COLO668 (cell line): ENCODE results near the gene DSTYK.
"Not testable (repeated sequence)": the region's sequence is repeated elsewhere in the genome, so short reads cannot be mapped to it uniquely, and the experiment has no call there.

Experiments used
- DNase-seq: peaks from one replicate; lab custom pipeline; 2025; ENCODE audit not compliant: unreplicated experiment; lab: John Stamatoyannopoulos, UW

DSTYK gene

DNA sequence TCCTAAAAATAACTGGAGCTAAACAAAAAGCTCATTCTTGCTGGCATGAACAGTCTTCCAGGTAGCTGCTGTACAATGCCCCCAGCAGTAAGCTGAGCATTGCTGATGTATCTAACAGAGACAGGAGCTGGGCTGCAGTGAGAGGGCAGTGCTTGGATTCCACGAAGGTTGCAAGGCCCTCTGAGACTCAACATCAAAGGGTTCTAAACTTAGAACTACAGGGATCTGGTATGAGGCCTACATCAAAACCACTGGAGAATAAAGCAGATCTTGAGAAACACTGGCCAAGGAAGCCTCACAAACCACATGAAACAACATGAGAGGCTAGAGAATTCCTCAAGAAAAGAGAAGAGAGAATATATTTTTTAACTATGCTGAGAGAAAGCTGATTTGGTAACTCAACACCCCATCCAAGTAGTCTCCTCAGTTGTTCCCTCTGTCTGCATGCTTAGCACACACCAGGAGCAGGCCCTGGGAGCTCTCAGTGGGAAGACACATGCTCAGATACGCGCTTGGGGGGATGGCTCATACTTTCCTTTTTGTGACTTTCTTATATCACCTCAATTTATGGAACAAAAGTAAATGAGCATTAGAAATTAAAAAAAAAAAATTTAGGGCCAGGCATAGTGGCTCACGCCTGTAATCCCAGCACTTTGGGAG, 27.7 kb downstream of the DSTYK start:
- DNase-seq = no peak

DNA sequence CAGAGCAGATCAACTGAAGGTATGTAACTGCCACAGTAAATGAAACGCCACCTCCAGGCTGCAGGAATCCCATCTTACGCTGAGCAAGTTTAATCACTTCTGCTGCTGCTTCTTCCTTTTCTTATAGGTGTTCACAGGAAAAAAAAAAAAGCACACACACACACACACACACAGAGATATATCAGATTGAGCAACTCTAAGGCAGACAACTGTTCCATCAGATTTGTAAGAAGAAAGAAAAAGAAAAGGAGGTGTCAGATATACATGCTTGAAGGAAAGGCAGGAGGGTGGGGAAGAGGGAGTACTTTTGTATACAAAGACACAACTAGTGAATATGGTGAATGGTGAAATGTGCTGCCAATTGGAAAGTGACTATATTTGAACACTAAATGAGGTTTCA, 28.6 kb downstream of the DSTYK start:
- DNase-seq = no peak

DNA sequence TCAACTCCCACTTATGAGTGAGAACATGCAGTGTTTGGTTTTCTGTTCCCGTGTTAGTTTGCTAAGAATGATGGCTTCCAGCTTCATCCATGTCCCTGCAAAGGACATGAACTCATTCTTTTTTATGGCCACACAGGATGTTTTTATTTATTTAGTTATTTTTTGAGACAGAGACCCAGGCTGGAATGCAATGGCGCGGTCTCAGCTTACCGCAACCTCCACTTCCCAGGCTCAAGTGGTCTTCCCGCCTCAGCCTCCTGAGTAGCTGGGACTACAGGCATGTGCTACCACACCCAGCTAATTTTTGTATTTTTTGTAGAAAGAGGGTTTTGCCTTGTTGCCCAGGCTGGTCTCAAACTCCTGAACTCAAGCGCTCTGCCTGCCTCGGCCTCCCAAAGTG, 31.2 kb downstream of the DSTYK start:
- not testable (repeated sequence) for DNase-seq

DNA sequence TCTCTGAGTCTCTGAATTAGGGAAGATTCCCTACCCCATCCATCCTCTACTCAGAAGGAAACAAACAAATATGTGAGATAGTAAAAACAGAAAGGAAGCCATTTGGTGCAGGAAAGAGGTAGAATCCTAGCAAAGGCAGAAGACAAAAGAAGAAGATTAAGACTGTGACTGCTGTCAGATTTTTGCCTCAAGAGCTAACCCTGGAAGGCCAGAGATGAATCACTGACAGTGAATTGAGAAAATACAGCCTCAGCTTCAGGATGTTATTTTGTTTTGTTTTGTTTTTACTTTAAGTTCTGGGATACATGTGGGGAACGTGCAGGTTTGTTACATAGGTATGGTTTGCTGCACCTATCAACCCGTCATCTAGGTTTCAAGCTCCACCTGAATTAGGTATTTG, 31.7 kb downstream of the DSTYK start:
- DNase-seq = no peak

DNA sequence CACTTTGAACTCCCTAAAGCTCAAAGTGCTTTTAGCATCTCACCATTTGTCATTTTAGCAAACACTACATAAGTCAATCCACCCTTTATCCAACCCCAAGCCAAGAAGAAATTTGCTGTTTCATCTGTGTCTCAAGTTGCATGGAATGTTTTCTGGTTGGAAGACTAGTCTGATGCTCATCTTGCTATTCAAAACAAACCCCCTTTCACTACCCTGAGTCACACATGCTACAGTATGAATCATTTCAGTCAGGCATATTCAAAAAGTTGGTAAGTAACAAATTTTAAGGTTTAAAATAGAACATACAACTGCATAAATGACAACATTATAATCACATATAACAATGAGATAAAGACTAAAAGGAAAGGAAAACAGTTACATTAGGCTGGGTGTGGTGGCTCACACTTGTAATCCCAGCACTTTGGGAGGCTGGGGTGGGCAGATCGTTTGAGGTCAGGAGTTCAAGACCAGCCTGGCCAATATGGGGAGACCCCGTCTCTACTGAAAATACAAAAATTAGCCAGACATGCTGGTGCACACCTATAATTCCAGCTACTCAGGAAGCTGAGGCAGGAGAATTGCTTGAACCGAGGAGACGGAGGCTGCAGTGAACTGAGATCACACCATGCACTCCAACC, 38.7 kb downstream of the DSTYK start:
- no peak for DNase-seq

DNA sequence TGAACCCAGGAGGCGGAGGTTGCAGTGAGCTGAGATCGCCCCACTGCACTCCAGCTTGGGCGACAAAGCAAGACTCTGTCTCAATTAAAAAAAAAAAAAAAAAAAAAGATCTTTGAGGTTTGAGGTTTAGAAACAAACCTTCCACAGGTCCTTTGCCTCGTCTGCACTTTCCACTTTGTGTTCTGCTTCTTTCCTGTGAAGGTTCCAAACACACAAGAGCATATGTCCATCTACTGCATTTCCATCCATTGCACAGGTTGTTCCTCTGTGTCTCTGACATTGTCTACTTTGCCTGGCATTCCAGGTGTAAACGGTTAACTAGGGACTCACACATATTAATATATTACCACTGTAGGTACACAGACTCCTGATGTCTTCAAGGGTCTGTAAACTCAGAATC, 40.1 kb downstream of the DSTYK start:
- no peak for DNase-seq

DNA sequence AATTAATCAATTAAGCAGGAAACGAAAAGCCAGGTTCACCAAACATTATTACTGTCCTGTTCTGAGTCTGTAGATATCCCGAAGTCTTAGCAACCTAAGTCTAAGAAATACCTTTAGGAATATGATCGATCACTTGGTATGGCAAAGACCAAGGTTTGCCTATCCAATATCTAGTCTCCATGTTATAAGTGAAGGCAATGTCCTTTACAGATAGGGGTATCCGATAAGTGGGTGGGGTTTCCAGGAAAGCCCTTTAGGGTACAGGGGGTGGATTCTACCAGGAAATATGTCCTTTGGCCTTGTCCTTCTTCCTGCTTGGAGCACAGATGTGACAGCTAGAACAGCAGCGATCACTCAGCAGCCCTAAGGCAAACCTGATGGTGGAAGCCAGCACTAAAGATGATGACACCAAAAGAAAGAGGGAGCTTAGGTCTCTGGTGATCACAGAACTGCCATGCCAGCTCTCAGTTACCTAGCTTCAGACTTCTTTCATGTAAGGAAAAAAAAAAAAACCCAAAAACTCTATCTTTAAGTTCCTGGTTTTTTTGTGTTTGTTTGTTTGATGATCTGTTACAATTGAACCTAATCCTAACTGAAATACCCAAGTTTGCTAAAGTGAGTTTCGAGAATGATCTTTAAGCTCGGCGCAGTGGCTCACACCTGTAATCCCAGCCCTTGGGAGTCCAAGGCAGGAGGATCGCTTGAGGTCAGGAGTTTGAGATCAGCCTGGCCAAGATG, 40.8 kb downstream of the DSTYK start:
- no peak for DNase-seq

DNA sequence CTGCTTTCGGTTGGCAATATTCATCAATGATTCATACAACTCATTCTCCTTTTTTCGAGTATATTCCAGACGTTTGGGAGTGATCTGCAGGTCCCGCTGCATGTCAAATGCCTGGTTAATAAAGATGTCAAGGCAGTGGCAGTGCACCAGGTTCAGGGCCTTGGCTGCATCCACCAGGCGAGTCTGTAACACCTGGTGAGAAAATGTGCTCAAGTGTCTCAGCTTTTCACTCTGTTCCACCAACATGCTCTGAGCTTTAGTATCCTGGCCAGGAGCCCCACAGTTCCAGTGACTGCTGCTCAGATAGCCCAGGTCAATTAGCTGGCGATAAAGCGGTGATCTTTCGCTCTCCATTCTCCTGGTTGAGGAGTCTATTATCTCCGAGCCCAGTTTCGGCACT, 42.3 kb downstream of the DSTYK start:
- DNase-seq = no peak

DNA sequence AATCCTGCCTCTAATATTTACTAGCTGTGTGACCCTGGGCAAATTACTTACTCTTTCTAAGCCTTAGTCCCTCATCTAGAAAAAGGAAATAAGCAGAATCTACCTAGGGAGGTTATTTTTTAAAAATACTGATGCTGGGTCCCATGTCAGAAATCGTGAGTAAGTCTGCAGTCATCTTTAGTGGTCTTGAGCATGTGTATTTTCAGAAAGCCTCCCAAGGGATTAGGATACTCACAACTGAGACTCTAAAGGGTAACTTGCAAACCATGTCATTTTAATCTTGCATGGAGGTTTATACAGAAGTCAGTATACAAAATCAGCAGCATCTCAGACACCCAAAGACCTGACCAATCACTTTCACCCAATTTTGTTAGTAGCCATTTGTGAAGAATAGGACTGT, 43.2 kb downstream of the DSTYK start:
- DNase-seq = no peak

DNA sequence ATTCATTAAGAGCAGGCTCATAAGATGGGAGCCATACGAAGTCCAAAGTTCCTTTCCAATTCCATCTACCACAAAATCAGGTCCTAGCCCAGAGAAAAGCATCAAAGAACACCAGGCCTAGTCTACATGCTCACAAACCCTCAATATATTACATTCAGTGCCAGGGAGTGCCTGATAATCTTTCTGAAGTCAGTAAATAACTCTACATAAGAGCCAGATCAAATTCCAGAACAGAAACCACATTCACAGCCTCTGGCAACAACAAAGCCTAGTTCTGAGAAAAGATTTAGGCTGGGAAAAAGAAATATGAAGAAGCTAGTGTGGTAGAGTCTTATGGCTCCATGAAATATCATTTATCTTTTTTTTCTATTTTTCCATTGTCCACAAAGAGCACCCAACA, 49.2 kb downstream of the DSTYK start:
- no peak for DNase-seq

DNA sequence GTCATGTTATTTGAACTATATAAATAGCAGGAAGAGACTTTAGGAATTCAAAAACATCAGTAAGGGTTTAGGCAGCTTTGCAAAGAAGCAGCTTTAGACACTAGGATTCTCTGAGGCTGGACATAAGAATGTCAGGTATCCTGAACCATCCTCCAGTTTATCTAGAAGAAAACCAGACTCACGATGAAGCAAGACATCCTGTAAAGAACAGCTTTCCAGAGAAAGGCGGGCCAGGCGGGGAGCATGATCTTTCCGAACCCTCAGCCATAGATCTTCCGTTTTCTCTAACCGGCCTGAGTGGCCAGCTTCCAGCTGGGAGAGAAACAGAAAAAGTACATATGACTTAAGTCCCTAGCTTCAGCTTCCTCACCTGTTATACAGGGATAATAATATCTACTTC, 50.4 kb downstream of the DSTYK start:
- no peak for DNase-seq

DNA sequence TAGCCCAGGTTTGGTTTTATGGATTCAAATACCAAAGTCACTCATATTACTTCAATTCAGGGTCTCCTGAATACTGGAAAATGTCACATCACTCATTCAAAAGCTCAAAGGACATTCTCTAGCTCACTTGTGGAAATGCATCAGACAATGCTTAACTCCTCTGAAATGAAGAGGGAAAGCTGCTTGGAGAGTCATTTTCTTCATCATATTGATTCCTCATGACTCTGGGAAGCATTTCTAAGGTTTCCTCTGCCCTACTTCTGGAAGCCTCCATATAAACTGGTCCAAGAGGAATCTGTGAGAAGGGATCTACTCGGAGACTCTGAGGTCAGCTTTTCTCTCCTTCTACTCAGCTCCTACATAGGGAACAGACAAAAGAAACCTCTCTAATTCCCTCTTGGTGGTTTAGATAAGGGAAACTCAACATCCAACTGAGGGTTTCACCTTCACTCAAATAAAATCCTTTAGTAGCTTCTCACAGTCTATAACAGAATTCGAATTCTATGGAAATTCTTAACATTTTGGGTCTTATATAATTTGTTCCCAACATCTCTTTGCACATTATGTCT, 53.4 kb downstream of the DSTYK start:
- DNase-seq = no peak

DNA sequence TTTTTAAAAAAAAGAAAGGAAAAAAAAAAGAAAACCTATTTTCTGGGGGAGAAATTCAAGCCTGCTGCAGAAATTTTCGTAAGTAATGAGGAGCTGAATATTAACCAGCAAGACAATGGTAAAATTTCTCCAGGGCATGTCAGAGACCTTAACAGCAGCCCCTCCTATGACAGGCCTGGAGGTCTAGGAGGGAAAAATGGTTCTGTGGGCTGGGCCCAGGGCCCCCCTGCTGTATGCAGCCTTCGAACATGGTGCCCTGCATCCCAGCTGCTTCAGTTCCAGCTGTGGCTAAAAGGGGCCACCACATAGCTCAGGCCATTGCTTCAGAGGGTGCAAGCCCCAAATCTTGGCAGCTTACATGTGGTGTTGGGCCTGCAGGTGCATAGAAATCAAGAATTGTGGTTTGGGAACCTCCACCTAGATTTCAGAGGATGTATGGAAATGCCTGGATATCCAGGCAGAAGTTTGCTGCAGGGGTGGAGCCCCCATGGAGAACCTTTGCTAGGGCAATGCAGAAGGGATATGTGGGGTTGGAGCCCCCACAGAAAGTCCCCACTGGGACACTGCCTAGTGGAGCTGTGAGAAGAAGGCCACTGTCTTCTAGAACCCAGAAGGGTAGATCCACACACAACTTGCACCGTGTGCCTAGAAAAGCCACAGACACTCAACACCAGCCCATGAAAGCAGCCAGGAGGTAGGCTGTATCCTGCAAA, 55.7 kb downstream of the DSTYK start:
- not testable (repeated sequence) for DNase-seq

DNA sequence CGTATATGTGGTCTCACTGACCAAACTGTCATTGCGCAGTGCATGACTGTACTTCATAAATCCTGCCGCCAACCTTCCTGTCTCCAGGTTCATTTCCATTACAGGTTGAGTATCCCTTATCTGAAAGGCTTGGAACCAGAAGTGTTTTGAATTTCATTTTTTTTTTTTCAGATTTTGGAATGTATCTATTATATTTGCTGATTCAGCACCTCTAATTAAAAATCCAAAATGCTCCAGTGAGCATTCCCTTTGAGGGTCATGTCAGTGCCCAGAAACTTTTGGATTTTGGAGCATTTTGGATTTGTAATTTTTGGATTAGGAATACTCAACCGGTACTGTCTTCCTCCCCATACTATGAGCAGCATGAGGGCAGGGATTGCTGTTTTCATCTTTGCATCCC, 59.0 kb downstream of the DSTYK start:
- DNase-seq = no peak

DNA sequence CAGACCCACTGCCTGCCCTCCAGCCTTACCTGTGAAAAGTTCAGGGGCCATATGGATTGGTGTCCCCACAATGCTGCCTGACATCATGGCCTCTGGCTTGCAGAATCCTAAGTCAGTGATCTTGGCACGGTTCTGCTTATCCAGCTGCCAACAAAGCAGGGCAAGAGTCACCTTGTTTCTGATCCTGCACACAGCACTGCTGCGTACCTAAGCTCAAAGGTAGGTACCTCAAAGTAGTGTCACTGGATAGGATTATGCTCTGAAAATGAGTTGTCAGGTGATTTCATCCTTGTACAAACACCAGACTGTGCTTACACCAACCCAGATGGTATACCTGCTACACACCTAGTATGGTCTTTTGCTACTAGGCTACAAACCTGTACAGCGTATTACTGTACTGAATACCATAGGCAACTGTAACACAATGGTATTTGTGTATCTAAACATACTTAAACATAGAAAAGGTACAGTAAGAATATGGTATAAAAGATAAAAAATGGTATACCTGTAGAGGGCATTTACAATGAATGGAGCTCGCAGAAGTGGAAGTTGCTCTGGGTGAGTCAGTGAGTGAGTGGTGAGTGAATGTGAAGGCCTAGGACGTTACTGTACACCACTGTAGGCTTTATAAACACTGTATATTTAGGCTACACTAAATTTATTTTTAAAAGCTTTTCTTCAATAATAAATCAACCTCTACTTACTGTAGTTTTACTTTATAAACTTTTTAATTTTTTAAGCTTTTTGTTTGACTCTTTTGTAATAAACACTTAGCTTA, 60.7 kb downstream of the DSTYK start:
- no peak for DNase-seq

DNA sequence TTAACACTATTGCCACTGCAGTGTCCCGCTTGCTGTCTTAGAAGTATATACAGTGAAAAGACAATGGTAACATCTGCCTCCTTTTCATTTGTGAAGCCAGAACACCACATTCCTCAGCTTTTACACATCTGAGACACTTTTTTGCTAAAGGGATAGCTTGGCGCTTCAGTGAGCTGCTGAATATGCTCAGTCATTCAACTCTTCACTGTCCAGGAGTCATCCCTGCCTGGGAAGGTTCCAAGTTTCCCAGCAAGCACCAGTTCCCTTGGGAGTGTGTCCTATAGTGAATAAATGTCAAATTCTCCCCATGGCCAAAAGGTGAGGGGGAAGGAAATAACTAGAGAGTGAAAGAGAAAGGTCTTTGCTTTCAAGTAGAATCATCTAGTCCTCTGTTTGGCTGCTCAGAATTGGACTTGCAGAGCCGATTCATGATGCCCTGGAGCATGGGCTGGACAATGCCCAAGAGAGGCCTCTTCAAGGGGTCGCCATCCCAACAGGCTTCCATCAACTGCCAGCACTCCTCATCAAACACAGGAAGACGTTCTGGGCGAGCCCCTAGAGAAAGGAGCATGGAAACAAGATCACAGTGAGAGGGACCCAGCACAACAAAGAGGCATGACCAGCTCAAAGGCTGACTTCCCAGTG, 64.2 kb downstream of the DSTYK start:
- no peak for DNase-seq

DNA sequence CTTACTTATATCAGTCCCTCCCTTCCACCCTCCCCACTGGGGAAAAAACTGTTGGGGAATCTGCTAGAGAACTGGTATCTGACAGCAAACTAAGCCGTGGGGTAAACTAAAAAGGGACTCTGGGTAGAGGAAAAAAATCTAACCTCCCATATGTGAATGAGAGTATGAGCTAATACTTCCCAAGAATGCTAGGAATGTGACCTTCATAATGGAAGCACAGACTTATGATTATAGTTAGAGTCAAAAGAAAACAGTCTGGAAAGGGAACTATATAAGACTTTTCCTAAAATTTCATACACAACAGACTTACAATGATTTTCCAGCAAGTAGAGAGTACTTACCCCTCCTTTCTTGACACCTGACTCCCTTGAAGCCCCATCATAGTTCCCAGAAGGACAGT, 66.8 kb downstream of the DSTYK start:
- DNase-seq = no peak

DNA sequence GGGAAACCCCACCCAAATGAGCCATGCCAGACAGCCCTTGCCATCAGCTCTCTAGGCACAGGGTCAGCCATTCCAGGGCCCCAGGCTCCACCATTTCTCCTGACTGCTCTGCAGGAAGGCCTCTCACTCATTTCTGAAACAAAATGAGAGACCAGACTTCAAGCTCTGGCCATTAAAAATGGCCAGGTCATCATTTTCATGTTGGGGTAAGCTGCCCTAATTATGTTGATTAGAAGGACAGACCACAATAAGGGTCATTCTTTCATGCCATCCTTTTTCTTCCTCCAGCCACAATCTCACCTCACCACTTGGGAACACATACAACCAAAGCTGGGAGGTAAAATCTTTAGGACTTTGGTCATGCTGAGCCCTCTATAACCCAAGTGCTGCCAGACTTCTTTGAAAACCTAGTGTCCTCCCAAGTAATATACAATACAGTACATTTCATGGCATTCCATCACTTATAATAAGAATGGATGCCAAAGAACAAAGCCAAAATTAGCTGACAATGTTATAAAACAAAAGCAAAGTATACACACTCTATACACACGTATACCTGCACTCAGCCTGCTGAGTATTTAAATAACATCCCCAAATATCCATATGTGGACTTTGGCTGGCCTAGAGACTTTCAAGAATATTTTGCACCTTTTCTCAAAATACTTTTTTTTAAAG, 67.3 kb downstream of the DSTYK start:
- no peak for DNase-seq

DNA sequence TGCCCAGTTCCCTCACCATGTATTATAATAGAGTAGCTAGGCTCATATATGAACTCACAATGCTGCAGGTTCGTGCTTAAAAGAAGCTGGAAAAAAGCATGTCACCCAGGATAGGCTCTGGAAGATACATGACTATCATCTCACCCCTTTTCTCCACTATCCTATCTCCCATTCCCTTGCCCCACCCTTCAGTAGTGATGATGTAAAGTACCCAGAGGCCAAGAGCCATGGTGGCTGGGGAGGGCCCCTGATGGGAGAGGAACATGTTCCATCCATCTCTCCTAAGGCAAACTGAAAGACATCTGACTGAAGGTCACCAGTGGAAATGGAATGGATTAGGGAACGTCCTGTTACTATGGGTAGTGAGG, 69.4 kb downstream of the DSTYK start:
- DNase-seq = no peak
